ENCODE data around the gene AK9.
"Not testable (repeated sequence)": the region's sequence is repeated elsewhere in the genome, so short reads cannot be mapped to it uniquely, and the experiment has no call there.

The AK9 gene

DNA sequence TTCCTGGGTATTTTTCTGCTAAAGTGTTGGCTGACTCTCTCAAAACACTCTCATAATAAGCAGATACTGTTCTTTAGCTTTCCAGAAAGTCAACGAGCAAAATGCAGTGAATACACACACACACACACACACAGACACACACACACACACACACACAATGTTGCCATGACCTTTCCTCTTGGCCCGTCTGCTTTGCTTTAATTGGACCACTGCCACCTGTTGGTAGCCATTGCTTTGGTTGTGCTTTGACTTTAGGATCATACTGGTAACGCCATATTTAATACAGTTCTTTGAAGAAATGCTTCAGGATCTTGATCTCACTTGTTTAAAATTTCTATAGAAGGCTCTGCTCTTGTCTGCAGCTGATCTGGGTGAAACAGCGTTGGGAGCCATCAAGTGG lies 4.5 kb upstream of the AK9 start:
- no peak for DNase-seq (ENCODE audit: low spot score)

DNA sequence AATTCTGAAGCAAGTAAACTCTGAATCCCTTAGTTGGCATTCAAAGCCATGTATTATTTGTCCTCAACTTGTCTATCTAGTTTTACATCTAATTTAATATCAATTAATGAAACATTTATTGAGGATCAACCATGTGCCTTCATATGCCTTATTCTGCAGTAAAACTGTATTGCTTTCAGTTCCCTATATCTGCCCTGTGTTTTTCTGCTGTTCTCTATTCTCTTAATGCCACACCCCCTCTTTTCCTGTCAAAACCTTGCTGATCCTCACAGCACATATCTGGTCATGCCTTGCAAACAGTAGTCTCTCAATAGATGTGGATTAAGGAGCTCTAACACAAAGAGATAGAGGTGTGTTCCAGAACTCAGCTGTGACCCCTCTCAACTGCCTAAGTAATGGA lies 2.1 kb upstream of the AK9 start:
- DNase-seq (ENCODE audit: low spot score): no peak

DNA sequence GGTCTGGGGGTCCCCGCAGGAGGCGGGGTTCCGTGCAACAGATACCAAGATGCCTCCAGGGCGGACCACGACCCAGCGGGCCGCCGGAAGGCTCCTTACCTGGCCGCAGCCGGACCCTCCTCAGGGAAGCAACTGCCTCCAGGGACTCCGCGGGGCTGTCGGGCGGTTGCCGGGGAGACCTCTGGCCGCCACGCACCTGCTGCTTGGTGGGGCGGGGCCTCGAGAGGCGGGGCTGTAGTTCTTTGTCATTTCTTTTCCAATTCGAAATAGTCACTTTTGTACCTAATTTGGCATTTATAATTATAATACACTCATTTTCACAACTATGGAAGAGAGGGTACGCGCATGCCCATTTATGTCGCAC lies 647 bp downstream of the AK9 start:
- no peak for DNase-seq (ENCODE audit: low spot score)

DNA sequence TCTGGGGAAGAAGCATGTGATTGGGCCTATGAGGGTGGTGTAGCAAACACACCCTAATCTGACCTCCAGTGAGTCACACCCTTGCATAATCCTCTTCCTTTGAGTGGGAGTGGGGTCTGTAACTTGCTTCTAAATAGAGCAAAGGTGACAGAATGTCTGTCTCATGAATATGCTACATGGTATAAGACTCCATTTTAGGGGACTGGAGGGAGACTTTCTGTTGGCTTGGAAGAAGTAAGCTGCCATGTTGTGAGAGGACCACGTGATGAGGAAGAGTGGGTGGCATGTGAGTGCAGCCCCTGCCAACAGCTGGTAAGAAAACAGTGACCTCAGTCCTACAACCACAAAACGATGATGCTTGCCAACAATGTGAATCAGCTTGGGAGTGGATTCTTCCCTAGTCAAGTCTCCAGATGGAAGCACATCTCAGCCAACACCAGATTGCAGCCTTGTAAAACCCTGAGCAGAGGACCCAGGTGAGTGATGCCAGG lies 3.7 kb downstream of the AK9 start:
- no peak for DNase-seq (ENCODE audit: low spot score)

DNA sequence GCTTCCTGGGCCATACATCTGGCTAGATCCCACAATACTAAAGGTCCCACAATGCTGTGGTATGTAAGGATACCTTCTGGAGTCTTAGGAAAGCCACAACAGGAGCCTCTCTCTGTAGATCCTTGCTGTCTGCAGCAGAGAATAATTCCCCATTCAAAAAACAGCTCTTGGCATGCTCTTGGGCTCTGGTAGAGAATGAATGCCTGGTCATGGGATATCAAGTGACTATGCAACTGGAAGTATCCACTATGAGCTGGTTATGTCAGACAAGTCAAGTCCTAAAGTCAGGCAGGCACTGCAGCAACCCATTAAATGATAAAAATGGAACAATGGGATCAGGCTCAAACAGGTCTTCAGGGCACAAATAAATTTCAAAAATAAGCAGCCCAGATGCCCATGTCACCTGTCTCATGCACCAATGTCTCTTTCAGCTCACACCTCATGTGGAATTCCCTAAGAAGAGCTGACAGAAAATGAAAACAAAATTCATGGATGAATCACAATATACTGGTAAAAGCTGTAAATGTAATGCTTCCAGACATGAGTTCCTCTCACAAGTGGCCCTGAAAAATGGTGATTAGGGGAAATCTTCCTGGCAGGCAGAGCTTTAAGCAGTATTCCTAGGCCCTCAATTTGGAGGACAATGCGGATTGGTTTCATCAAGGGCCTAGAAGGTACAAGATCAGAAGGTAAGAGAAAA lies 4.3 kb downstream of the AK9 start:
- DNase-seq (ENCODE audit: low spot score): no peak

DNA sequence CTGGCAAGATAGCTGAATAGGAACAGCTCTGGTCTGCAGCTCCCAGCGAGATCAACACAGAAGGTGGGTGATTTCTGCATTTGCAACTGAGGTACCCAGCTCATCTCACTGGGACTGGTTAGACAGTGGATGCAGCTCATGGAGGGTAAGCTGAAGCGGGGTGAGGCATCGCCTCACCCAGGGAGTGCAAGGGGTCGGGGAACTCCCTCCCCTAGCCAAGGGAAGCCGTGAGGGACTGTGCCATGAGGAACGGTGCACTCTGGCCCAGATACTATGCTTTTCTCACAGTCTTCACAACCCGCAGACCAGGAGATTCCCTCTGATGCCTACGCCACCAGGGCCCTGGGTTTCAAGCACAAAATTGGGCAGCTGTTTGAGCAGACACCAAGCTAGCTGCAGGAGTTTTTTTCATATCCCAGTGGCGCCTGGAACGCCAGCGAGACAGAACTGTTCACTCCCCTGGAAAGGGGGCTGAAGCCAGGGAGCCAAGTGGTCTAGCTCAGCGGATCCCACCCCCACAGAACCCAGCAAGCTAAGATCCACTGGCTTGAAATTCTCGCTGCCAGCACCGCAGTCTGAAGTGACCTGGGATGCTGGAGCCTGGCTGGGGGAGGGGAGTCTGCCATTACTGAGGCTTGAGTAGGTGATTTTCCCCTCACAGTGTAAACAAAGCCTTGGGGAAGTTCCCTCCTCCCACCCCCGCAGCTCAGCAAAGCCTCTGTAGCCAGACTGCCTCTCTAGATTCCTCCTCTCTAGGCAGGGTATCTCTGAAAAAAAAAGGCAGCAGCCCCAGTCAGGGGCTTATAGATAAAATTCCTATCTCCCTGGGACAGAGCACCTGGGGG lies 12.1 kb downstream of the AK9 start:
- DNase-seq (ENCODE audit: low spot score): not testable (repeated sequence)

DNA sequence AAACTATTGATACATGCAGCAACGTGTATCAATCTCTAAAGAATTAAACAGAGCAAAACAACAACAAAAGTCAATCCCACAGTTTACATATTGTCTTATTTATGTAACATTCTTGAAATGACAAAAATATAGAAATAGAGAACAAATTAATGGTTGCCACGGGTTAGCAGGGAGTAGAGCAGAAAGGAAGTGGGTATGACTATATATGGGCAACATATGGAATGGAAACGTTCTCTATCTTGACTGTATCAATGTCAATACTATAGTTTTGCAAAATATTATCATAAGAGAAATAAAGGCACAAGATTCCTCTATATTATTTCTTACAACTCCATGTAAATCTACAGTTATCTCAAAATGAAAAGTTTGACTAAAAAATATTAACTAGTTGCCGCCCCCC lies 12.8 kb downstream of the AK9 start:
- DNase-seq (ENCODE audit: low spot score): no peak

DNA sequence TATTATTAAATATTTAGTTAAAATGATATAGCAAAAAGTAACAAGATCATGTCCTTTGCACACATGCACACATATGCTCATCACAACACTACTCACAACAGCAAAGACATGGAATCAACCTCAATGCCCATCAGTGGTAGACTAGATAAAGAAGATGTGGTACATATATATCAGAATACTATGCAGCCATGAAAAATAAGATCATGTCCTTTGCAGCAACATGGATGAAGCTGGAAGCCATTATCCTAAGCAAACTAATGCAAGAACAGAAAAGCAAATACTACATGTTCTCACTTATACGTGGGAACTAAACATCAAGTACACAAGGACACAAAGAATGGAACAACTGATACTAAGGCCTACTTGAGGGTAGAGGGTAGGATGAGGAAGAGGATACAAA lies 14.3 kb downstream of the AK9 start:
- no peak for DNase-seq (ENCODE audit: low spot score)

DNA sequence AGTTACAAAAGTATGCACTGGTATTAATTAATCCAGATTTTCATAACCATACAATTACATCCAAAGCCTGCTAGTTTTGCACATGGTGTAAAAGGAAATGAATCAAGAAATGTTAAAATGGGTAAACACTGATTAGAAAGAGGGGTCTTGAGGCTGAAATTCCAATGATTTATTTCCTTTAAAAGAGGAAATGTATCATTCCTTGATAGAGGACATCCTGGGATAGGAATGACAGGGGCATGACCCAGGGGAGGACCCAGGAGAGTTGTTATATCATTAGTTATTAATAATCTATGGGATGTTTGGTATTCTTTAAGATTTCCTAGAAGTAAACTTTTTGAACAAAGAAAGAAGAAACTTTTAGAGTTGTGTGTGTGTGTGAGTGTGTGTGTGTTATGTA lies 18.2 kb downstream of the AK9 start:
- DNase-seq (ENCODE audit: low spot score): no peak

DNA sequence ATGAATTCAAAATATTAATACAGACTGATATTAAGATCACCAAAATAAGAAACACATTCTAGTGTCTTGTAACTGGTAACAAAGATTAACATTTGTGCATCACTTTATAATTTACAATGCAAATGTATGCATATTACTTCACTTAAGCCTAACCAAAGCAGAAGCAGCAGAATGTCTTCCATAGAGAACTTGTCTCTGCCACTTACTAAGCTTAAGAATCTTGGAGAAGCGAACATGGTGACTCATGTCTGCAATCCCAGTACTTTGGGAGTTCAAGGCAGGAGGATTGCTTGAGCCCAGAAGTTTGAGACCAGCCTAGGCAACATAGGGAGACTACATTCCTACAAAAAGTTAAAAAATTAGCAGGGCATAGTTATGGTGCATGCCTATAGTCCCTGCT lies 18.8 kb downstream of the AK9 start:
- DNase-seq (ENCODE audit: low spot score): no peak

DNA sequence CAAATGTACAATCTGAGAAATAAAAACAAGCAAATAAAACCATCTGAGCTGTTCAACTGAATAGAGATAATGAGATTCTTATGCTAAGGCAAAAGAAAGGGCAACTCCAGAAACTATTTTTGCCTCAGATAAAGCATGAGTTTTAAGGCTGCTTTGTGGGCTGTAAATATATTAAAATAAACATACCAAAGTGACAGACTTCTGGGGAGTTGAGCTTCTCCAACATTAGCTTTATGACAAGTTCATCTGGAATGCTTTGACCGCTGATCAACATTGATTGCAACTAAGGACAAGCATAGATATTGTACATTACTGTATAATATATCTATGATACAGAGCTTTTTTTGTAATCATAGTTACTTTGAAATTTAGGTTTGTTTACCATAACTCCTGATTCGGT lies 19.3 kb downstream of the AK9 start:
- DNase-seq (ENCODE audit: low spot score): no peak

DNA sequence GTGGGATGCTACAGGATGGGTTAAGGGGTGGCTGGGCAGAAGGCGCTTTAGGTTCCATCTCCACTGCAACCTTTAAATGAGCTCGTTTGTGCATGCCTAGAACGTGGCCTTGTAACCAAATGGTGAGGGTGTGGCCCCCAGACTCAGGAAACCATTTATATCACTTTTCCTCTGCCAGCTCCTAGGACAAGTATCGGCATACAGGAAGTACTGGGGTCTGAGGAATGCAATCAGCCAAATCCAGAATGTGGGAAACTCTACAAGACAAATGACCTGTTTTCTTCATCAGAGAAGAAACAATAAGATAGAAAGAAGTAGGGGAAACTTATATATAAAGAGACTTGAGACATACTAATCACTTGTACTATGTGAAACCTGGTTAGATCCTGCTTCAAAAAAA lies 21.2 kb downstream of the AK9 start:
- no peak for DNase-seq (ENCODE audit: low spot score)

DNA sequence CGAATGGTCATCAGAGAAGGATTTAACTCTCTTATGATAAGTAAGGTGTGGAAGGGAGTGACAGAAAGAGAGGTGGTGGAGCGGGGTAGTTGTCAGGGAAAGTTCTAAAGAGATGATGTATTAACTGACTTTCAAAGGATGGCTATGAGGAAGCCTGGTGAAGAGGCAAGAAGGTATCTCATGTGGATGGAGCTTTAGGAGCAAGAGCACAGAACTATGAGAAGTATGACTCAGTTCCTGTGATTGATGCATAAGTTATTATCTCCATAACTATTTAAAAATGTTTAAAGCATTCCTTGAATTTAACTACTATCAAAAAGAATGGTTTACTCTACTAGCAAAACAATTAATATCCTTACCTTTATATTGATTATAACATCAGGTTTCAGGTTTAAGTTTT lies 28.8 kb downstream of the AK9 start:
- no peak for DNase-seq (ENCODE audit: low spot score)

DNA sequence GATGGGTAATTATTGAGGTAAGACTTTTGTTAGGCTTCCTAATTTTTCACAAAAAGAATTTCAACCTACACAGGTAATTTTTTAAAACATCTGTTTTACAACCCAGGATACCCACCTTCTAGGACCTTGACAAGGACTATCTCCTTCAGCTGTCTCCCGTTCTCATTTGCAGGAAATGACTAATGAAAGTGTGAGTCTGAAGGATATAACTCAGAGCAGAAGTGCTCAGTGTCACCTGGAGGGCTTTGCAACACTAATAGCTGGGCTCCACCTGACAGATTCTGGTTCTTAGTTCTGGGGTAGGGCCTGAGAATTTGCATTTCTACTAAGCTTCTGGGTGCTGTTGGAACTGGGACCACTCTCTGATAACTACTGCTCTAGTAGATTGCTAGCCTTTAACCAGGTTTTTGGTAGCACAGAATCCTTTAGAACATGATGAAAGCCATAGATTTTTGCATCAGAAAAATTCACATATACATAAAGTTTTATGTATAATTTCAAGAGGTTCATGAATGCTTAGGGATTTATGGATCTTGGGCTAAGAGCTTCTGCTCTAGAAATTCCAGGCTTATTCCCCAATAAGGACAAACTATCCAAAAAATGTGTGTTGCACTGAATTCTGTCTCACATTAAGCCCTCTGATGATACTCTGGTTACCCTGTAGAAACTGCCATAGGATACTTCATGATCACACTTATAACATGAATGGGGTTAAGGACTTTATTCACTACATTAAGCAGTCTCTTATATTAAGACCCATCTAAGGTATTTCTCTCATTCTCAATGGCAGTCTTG lies 30.3 kb downstream of the AK9 start:
- no peak for DNase-seq (ENCODE audit: low spot score)

DNA sequence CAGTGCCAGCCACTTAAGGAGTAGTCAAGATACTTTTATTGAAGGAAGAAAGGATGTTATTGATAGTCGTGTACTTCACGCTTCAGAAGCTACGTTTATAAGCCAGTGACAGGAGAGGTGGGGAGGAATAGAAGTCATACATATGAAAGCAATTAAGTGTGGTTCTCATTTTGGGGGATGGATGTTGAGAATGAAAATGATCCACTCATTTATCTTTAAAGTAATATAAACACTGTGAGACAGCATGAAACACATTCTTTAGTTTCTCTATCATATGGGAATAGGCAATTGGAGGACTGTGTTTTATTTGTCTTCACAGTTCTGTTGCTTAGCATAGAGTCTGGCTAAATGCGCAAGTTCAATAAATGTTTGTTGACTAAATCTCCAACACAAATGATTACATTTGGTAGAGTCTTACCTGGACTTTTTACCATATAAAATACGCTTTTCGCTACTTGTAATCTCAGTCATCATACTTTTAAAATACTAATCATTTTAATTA lies 35.2 kb downstream of the AK9 start:
- DNase-seq (ENCODE audit: low spot score): no peak

DNA sequence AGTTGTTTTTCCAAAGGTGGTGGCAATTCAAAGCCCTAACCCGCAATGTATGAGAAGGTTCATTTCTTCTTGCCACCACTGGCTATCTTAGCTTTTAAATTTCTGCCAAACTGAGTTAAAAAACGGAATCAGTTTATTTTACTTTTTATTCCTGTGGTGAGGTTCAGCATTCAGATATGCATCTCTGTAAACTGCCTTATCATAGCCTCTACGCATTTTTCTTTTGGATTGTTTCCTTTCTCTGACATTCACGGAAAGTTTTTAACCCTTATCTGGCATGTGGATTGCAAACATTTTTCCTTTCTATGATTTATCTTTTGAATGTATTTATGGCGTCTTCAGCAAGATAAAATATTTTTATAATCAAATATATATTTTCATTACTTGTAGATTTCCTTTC lies 37.7 kb downstream of the AK9 start:
- DNase-seq (ENCODE audit: low spot score): no peak

DNA sequence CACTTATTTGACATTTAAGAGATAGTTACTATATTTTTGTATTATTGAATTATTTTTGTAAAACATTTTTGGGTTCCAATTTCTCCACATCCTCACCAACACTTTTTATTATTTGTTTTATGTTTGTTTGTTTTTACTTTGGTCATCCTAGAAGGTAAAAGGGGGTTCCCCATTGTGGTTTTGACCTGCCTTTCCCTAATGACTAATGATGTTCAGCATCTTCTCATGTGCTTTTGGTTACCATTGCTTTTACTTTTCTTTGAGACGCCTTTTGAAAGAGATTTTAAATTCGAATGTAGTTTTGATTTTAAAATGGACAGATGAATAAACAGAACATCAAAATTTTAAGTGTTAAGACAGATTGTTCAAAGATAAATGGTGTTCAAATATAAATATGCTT lies 46.9 kb downstream of the AK9 start:
- DNase-seq (ENCODE audit: low spot score): no peak

DNA sequence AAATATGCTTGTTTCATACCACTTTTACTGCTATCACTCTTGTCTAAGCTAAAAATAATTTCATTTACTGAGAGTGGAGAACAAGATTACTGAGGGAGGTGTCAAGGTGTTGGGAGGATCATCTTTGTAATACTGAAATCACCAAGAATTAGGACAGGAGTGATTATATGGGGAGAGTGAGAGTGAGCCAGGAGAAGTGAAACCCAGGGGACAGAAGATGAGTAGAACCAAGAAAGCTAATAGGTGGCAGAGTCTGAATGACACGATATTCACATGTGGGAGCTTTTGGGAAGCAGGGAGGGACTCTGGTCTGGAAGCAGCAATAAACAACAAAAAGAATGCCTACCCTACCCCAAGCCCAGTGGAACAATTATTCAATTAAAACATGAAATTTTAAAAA lies 58.6 kb downstream of the AK9 start:
- no peak for DNase-seq (ENCODE audit: low spot score)

DNA sequence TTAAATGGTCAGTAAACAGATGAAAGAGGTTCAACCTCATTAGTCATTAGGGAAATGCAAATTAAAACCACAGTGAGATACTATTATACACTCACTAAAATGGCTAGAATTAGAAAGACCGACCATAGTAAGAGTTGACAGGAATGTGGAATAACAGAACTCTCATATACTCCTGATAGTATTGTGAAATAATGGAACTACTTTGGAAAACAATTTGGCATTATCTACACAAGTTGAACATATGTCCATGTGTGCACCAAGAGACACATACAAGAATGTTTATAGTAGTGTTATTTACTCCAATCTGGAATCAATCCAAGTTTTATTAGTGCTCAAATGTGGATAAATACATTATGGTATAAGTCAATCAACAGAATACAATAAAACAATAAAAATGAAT lies 59.6 kb downstream of the AK9 start:
- DNase-seq (ENCODE audit: low spot score): no peak

DNA sequence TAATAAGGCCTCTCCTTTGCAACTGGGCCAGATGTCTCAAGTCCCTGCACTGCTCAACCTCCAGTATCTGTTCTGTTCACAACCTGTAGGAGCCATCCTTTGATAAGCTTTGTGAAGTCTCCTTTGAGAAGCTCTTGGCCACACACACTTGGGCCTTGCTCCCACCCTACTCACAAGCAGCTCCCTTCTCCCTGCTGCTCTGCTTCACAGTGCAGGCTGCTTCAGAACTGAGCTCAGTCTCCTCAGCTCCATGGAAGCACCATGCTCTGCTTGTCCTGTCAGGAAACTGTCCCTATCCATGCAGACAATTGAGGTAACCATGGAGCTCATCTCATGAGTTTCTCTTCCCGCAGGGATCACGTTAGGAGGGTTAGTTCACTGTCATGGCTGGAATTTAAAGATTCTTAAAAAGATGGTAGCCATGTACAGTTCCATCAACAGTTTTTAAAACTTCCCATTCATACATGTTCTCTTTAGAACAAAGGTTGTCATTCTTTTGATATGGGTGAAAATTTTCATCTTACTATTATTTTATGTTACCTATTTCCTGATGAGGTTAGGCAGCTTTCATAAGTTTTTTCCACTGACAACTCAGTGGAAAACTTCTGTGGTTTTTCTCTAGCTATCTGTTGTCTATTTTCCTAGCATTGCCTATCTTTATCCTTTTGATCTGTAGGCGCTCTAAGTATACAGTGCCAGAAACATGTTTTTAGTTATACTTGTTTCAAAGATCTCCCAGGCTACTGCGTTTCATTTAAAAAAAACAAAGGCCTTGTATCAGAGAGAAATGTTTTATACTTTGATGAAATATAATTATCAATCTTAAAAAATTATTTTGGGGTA lies 62.6 kb downstream of the AK9 start:
- DNase-seq (ENCODE audit: low spot score): no peak

DNA sequence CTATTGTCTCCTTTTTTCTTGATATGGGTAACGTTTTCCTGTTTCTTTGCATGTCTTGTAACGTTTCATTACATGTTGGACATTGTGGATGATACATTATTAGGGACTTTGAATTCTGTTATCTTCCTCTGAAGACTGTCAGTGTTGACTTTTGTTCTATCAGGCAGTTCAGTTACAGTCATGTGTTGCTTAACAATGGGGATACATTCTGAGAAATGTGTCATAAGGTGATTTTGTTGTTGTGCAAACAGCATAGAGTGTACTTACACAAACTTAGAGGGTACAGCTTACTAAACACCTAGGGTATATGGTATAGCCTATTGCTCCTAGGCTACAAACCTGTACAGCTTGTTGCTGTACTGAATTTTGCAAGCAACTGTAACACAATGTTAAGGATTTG lies 64.7 kb downstream of the AK9 start:
- no peak for DNase-seq (ENCODE audit: low spot score)

DNA sequence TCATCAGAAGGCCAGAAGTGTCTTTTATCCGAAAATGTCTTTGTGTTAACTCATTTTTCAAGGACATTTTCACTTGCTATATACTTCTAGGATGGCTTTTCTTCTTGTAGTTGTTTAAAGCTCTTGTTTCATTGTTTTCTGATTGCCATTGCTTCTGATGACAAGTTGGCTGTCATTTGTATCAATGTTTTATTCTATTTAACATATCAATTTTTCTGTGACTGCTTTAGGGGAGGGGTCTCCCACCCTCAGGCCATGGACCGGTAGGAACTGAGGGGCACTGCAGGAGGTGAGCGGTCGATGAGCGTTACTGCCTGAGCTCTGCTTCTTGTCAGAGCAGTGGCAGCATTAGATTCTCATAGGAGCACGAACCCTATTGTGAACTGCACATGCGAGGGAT lies 65.8 kb downstream of the AK9 start:
- no peak for DNase-seq (ENCODE audit: low spot score)
